GM10248 (cell line): Measurements from ENCODE around the gene MICAL2.

Source experiments
- CTCF ChIA-PET: fragments of 300-600 bp; sonication (Branson Sonifier 250); formaldehyde crosslinking; extraction: SDS; loops from one replicate; lab custom pipeline; 2021; ENCODE audit warnings: antibody characterized with exemption; lab: Yijun Ruan, JAX
- POLR2A ChIA-PET: fragments of 350-650 bp; sonication (Branson Sonifier 250); formaldehyde crosslinking; extraction: SDS; loops from one replicate; lab custom pipeline; 2020; ENCODE audit warnings: antibody characterized with exemption; lab: Yijun Ruan, JAX
- DNase-seq: peaks from one replicate; pipeline ENCODE4 v3.0.0; 2012; ENCODE audit errors: extremely low spot score
- TF ChIP-seq, protein P1 (sequence below): IDR thresholded peaks from 2 replicates; pipeline ENCODE4 v1.5.1; 2012; ENCODE audit warnings: mild to moderate bottlenecking, low read depth; ENCODE audit errors: extremely low read depth, missing control alignments, control extremely low read depth

Gene MICAL2

GRCh38 chr11:12204506-12204905 lies 94.1 kb downstream of the MICAL2 start:
- DNase-seq = no peak
- ChIA-PET CTCF (interaction anchor here (1.5 to 3.2 kb wide), 2 partner anchors 10 to 32 kb away, joined by 3 to 17 read pairs; no protein-coding TSS in a partner anchor), POLR2A (no interaction called here)
- TF ChIP-seq, protein P1, sequence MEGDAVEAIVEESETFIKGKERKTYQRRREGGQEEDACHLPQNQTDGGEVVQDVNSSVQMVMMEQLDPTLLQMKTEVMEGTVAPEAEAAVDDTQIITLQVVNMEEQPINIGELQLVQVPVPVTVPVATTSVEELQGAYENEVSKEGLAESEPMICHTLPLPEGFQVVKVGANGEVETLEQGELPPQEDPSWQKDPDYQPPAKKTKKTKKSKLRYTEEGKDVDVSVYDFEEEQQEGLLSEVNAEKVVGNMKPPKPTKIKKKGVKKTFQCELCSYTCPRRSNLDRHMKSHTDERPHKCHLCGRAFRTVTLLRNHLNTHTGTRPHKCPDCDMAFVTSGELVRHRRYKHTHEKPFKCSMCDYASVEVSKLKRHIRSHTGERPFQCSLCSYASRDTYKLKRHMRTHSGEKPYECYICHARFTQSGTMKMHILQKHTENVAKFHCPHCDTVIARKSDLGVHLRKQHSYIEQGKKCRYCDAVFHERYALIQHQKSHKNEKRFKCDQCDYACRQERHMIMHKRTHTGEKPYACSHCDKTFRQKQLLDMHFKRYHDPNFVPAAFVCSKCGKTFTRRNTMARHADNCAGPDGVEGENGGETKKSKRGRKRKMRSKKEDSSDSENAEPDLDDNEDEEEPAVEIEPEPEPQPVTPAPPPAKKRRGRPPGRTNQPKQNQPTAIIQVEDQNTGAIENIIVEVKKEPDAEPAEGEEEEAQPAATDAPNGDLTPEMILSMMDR = no peak

DNA sequence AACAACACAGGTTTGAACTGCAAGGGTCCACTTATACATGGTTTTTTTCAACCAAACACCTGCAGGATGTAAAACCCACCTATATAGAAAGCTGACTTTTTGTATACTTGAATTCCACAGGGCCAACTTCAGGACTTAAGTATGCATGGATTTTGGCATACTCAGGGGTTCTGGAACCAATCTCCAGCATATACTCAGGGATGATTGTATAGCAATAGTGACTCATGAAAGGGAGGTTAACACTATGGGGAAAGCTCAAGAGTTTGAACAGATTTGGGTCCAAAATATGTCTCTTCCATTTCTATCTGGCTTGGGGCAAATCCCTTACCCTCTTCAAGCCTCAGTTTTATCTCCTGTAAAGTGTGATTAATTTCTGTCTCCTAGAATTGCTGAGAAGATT lies 94.9 kb downstream of the MICAL2 start:
- ChIA-PET CTCF (interaction anchor here (1.5 to 3.2 kb wide), 2 partner anchors 9 to 31 kb away, joined by 9 to 17 read pairs; no protein-coding TSS in a partner anchor), POLR2A (no interaction called here)
- TF ChIP-seq, protein P1 = no peak
- DNase-seq = no peak

GRCh38 chr11:12206529-12206928 lies 96.1 kb downstream of the MICAL2 start:
- ChIA-PET CTCF (interaction anchor here (1.5 to 3.2 kb wide), 3 partner anchors 10 to 30 kb away, joined by 9 to 17 read pairs (median 11); no protein-coding TSS in a partner anchor), POLR2A (no interaction called here)
- no peak for DNase-seq
- TF ChIP-seq, protein P1 = no peak

- CTCF ChIA-PET = interaction anchor here (1.1 to 2.1 kb wide), 3 partner anchors 12 to 29 kb away, joined by 3 to 11 read pairs (median 3); no protein-coding TSS in a partner anchor
- DNase-seq = no peak
- POLR2A ChIA-PET = no interaction called here
- TF ChIP-seq, protein P1 = no peak
These were observed 97.2 kb downstream of the MICAL2 start for GRCh38 chr11:12207384-12208150.

- POLR2A ChIA-PET = no interaction called here
- no peak for DNase-seq
- CTCF ChIA-PET = no interaction called here
- TF ChIP-seq, protein P1 = no peak
These were observed 98.7 kb downstream of the MICAL2 start for GRCh38 chr11:12209096-12209495.

GRCh38 chr11:12210200-12210599 lies 99.8 kb downstream of the MICAL2 start:
- ChIA-PET POLR2A (no interaction called here), CTCF (interaction anchor here (1.4 to 1.5 kb wide), 3 partner anchors 10 to 86 kb away, joined by 4 to 5 read pairs (median 4); no protein-coding TSS in a partner anchor)
- TF ChIP-seq, protein P1 = no peak
- DNase-seq = no peak
